Cardiac fibroblast (primary cell): ENCODE measurements around the gene WDR3.

Experiments used
- DNase-seq, 2 donors: peaks; one replicate each; pipeline versions ENCODE4 v3.0.0 to v3.0.0-alpha.2; 2010; ENCODE audit warnings: low read depth in 2 of 2
- H3K4me3 ChIP-seq, 2 donors: replicated peaks in 1 of 2; 1 replicate in 1 of 2; 2 replicates in 1 of 2; pipeline ENCODE4 v1.5.1; 2011; ENCODE audit warnings: low read depth in 2 of 2, low read length in 2 of 2, mild to moderate bottlenecking in 2 of 2, moderate library complexity in 1 of 2
- TF ChIP-seq, protein P1 (sequence below): IDR thresholded peaks from one replicate; pipeline ENCODE4 v1.5.1; 2011; ENCODE audit warnings: low read depth, mild to moderate bottlenecking, low read length, inconsistent platforms

The WDR3 gene

DNA sequence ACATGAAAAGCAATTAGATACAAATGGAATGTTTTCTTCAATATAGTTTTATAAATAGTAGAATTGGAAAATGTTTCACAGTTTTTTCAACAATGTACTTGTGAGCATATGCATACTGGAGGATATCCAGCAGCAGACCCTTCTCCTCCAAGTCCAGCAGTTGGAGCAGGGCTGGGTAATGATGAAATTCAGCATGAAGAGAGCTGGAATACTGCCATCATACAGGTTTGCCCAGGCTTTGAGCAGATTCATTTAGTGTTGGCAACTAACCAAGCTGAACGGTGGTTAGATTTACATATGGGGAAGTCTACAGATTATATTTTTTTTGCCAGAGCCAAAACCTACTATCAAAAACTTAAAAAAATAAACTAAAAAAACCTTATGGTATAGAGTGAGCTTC is 38.3 kb downstream of the WDR3 start:
- TF ChIP-seq, protein P1, sequence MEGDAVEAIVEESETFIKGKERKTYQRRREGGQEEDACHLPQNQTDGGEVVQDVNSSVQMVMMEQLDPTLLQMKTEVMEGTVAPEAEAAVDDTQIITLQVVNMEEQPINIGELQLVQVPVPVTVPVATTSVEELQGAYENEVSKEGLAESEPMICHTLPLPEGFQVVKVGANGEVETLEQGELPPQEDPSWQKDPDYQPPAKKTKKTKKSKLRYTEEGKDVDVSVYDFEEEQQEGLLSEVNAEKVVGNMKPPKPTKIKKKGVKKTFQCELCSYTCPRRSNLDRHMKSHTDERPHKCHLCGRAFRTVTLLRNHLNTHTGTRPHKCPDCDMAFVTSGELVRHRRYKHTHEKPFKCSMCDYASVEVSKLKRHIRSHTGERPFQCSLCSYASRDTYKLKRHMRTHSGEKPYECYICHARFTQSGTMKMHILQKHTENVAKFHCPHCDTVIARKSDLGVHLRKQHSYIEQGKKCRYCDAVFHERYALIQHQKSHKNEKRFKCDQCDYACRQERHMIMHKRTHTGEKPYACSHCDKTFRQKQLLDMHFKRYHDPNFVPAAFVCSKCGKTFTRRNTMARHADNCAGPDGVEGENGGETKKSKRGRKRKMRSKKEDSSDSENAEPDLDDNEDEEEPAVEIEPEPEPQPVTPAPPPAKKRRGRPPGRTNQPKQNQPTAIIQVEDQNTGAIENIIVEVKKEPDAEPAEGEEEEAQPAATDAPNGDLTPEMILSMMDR, result no peak
- no peak overlapping the region for H3K4me3 ChIP-seq
- peak; percentile 31 to 55 for DNase-seq

DNA sequence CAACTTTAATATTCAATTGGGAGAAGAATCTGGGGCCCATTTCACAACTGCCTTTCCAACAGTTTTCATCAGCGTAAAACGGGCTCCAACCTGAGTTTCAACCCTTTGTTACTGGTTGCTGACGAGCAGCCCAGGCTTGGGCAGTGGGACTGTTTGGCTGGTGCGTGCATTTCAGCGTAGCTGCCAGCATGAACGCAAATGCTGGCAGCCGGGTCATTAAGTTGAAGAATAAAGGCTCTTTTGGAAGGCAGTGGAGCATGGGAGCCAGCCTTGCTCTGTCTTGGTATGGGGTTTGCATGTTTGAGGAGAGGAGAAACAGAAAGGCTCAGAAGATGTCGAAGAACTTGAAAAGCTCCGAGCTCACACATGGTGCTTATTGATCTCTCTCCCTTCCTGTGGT is 40.7 kb downstream of the WDR3 start:
- DNase-seq, result no peak
- H3K4me3 ChIP-seq, result no peak overlapping the region
- TF ChIP-seq, protein P1, result no peak

DNA sequence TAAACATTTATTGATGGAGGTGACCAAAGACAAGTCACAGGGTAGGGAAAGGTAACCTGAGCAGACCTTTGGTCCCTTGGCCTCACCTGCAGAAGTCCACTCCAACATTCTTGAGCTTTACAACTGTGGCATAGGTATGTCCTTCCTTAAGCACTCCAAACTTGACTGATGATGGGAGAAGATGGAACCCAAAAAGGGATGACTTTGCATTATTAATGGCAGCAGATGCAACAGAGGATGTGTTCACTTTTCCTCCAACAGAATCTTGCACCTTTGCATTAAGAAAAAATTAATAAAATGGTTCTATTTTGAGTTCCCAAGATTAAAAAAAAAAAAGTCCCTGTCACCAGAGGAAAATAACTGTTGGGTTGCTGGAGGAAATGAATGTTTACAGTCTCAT is 42.2 kb downstream of the WDR3 start:
- TF ChIP-seq, protein P1, result no peak
- DNase-seq, result no peak
- H3K4me3 ChIP-seq, result no peak overlapping the region

DNA sequence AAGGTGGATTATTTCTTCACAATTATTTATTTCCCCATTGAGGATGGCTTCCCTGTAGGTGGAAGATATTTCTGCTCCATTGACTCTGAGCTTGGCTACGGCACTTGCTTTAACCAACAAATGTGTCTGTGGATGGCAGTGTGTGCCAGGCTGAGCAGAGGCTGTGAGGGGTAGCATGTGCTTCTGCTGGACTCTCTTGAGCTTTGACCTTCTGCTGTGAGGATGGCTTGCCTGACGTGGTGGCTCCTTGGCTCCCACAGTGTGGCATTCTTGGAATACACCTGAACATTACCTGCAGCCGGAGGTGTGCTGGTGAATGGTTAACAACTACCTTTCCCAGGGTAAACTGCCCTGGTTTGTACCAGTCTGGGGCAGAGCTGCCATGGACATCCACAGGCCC is 46.8 kb downstream of the WDR3 start:
- no peak overlapping the region for H3K4me3 ChIP-seq
- TF ChIP-seq, protein P1, result no peak
- no peak for DNase-seq

DNA sequence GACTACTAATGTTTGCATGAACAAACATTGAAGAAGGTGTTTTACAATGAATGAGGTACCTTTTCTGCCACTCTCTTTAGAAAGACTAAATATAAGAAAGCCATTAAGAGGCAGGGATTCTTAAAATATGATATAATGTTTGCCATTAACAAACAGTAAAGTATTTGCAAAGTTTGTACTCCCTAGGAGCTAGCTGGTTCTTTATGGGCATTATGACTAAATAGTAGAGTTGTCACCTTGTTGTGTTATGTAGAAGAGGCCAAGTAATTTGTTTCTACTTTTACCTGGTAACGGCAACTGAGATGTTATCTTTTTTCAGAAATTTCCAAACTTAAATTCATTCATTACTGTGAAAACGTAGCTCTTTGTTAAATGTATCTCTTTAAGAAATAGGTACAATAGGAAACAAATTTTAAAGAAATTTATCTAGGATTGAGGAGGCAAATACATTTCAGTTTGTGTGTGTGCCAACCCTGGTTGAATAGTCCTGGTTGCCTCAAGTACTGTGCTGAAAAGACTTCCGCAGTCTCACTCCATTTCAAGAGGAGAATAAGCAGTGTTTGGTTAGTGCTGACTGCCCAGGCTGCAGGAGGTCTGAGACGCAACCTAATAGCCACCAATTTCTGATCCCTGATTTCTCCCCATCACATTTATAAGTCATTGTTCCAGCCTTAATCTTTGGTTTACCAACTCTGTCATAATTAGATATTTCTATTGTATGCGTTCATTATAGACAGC is 52.1 kb downstream of the WDR3 start:
- TF ChIP-seq, protein P1, result no peak
- DNase-seq, result no peak
- no peak overlapping the region for H3K4me3 ChIP-seq

DNA sequence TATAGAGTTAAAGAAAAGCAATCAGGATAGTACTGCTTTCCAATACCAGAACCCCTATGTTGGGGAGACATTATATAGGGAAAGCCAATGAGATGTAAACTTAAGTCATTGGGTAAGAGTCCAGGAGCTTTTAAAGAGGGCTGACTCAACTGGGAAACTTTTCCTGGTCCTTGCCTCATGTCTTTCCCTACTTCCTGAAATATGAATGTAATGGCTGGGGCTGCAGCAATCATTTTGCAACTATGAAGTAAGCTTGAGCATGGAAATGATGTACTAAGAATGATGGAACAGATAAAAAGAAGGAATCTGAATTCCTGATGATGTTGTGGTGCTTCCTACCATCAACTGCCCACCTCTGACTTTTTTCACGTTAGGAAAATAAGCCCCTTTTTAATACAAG is 55.7 kb downstream of the WDR3 start:
- peak in 1 of 2 donors; percentile 7 for DNase-seq
- no peak overlapping the region for H3K4me3 ChIP-seq
- TF ChIP-seq, protein P1, result no peak

DNA sequence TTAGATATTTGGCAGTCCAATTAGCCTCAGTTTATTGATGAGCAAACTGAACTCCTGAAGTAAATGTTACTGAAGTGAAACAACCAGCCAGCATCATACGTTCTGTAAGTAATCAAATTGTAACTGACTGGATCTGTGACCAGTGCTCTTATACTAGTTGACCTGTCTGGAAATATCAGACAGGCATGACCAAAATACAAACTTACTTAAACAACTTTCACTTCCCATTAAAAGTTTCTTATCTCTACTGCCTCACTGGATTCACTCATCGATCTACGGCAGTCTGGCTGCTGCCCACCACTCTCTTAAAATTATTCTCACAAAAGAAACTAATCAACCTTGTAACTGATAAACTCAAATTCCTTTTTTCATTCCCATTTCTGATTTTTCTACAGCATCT is 56.4 kb downstream of the WDR3 start:
- DNase-seq, result no peak
- TF ChIP-seq, protein P1, result no peak
- H3K4me3 ChIP-seq, result no peak overlapping the region
